Astrocyte (in vitro differentiated cells and primary cell): ENCODE measurements around the gene DOCK2.

Experiments
- EZH2 ChIP-seq: IDR thresholded peaks from 2 replicates; pipeline ENCODE4 v1.6.1; 2012; ENCODE audit warnings: mild to moderate bottlenecking, low read length, inconsistent platforms; ENCODE audit not compliant: insufficient read depth
- TF ChIP-seq, protein P1 (sequence below): IDR thresholded peaks from 2 replicates; pipeline ENCODE4 v1.5.1; 2011; ENCODE audit warnings: low read depth, mild to moderate bottlenecking, inconsistent platforms, low read length, moderate library complexity; ENCODE audit not compliant: insufficient read depth

DNA sequence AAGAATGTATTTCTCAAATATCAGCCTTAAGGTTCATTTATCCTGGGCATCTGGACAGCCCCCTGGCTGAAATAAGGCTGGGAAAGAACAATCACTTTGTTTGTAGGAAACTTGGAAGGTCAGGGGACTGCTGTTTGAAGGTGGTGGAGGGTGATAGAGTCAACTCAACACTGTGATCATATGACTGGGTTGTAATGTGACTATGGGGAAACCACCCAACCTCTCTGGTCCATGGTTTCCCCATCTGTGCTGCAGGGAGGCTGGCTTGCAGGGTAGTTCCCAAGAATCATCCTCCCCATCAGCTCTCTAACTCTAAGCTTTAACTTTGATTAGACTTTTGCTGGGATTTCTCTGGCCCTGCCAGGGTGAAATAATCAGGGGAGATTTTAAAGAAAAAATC, 333.3 kb downstream of the DOCK2 start:
- TF ChIP-seq, protein P1, sequence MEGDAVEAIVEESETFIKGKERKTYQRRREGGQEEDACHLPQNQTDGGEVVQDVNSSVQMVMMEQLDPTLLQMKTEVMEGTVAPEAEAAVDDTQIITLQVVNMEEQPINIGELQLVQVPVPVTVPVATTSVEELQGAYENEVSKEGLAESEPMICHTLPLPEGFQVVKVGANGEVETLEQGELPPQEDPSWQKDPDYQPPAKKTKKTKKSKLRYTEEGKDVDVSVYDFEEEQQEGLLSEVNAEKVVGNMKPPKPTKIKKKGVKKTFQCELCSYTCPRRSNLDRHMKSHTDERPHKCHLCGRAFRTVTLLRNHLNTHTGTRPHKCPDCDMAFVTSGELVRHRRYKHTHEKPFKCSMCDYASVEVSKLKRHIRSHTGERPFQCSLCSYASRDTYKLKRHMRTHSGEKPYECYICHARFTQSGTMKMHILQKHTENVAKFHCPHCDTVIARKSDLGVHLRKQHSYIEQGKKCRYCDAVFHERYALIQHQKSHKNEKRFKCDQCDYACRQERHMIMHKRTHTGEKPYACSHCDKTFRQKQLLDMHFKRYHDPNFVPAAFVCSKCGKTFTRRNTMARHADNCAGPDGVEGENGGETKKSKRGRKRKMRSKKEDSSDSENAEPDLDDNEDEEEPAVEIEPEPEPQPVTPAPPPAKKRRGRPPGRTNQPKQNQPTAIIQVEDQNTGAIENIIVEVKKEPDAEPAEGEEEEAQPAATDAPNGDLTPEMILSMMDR, result no peak
- no peak for TF ChIP-seq EZH2
